Transverse colon (tissue), 4 donors: ENCODE measurements around the gene PALMD.

Source experiments
- CTCF ChIP-seq, 5 experiments: fragments of 200-600 bp in 3 of 5; fragments of 450-650 bp in 2 of 5; sonication (generic) in 3 of 5; IDR thresholded peaks; 1 replicate in 2 of 5; 2 replicates in 3 of 5; pipeline ENCODE4 v1.5.1; 2016 to 2017; ENCODE audit warnings: antibody characterized with exemption in 5 of 5, inconsistent platforms in 3 of 5, mild to moderate bottlenecking in 2 of 5, moderate library complexity in 1 of 5
- EP300 ChIP-seq: sonication (generic); formaldehyde crosslinking; IDR thresholded peaks from one replicate; pipeline ENCODE4 v1.6.1; 2017; ENCODE audit warnings: antibody characterized with exemption, low read depth
- POLR2A ChIP-seq: fragments of 450-650 bp; IDR thresholded peaks from one replicate; pipeline ENCODE4 v1.6.1; 2016; ENCODE audit warnings: antibody characterized with exemption, mild to moderate bottlenecking, moderate library complexity
- POLR2AphosphoS5 ChIP-seq, 3 donors: sonication (generic); formaldehyde crosslinking; IDR thresholded peaks; one replicate each; pipeline ENCODE4 v1.6.1; 2016; ENCODE audit warnings: antibody characterized with exemption in 3 of 3

GRCh38 chr1:99727575-99728185 is 81.8 kb downstream of the PALMD start:
- TF ChIP-seq CTCF (IDR thresholded peaks at IDR 0.05) = no peak
- no peak for TF ChIP-seq EP300
- TF ChIP-seq POLR2AphosphoS5 (IDR thresholded peaks at IDR 0.05) = no peak
- TF ChIP-seq POLR2A = no peak
